GM18502 (cell line): Measurements from ENCODE around the gene WASF1.
"Not testable (repeated sequence)": the region's sequence is repeated elsewhere in the genome, so short reads cannot be mapped to it uniquely, and the experiment has no call there.

ENCODE experiments used
- ATAC-seq: cut with Tn5 transposase; IDR thresholded peaks from one replicate; pipeline ENCODE4 v1.9.1; 2021; ENCODE audit warnings: mild to moderate bottlenecking; ENCODE audit not compliant: unreplicated experiment, poor library complexity

Gene WASF1

GRCh38 chr6:110178626-110179405, 654 bp downstream of the WASF1 start:
- ATAC-seq: peak; percentile 21

DNA sequence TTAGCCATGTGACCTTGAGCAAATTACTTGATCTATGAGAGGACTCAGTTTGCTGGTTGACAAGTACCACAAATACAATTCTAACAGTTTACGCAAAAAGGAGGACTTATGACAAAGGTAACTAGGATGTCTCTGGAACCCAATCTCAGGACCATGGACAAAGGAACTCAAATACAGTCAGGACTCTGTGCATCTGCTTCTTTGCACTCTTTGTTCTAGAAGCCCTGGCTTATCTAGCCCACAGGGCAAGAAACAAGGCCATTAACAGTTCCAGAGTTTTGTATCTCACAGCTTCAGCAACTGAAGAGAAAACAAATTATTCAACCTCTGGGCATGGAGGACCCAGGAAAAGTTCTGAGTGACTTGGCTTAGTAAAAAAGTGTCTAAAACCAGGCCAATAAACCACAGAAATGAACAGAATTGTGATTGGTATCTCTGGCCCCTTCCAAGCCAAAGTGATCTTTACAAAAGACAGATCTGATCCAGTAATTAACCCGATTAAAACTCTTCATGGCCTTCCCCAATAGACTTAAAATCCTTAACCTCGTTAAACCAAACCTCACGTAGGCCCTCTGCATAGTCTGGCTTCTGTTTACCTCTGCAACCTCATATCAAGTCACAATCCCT, 5.9 kb downstream of the WASF1 start:
- ATAC-seq: no peak

GRCh38 chr6:110170081-110170480, 9.4 kb downstream of the WASF1 start:
- no peak for ATAC-seq

- ATAC-seq: no peak
Observed at GRCh38 chr6:110158479-110158878, 21.0 kb downstream of the WASF1 start.

GRCh38 chr6:110147870-110148269, 31.6 kb downstream of the WASF1 start:
- ATAC-seq: no peak

DNA sequence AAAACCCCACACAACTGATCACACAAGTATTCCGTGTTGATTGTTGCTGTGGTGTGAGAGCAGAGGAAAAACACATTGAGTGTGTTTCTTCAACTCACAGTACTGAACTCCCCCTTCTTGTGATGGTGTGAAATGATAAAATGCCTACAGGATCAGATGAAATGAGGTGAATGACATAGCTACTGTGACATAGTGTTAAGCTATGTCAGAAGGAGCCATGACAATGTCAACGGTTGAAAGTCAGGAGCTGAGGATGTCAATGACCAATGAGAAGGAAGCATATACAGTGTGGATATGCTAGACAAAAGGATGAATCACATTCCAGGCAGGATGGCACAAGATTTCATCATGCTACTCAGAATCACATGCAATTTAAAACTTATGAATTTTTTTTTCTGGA, 38.8 kb downstream of the WASF1 start:
- ATAC-seq: no peak

GRCh38 chr6:110139052-110139451, 40.4 kb downstream of the WASF1 start:
- no peak for ATAC-seq

DNA sequence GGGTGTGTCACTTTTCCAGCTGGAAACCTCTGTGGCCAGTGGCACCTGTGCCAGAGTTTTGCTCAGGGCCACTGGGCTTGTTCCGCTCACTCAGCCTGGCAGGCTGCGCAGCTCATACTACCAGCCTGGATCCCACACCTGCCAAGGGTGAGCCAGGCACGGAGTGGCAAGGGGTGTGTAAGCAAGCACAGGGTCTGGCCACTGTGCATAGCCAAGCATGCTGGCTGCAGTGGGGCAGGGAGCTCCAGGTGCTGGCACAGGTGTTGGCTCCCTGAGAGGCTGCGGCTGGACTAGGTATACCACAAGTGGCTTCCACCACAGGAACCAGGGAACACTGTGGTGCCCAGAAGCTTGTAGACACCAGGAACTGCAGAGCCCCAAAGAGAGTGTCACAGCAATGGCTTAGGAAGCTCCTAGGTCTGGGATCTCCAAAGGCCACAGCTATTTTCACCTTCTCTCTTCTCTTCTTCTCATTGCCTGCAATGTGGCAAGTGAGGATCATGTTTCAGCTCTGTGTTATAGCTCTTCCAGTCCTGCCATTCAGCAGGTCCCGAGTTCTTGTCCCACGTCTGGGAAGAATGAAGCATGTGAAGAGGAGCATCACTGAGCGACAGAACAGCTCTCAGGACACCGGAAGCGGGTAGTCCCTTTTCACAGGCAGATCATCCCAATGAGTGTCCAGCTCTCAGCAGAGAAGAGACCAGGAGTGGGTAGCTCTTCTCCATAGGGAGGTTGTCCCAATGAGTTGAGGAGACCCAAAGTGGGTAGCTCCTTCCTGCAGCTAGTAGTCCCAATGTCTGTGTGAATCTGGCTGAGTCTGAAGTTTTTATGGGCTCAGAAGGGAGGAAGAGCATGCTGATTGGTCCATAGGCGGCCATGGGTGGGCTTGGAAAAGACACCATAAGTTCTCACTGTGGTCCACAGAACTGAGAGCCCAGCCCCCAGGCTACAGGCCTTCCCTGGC, 41.3 kb downstream of the WASF1 start:
- ATAC-seq: no peak

DNA sequence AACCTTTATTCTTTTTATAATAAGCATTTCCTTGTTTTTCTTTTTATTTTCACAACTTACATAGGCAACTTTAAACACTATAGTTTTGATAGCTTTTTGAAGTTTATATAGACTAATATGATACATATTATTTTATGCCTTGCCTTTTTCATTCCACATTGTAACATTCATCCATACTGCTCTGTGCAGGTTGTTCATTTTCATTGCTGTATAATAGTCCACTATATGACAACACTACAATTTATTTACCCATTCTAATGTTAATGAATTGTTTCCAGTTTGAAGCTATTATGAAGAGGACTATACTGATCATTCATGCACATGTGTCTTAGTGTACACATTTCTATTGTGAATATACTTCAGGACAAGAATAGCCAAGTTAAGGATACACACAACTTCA, 49.1 kb downstream of the WASF1 start:
- ATAC-seq: no peak

GRCh38 chr6:110128418-110128817, 51.1 kb downstream of the WASF1 start:
- no peak for ATAC-seq

GRCh38 chr6:110125361-110125760, 54.1 kb downstream of the WASF1 start:
- no peak for ATAC-seq

GRCh38 chr6:110121655-110122054, 57.8 kb downstream of the WASF1 start:
- not testable (repeated sequence) for ATAC-seq

- no peak for ATAC-seq
Observed at GRCh38 chr6:110116258-110116657, 63.2 kb downstream of the WASF1 start.

GRCh38 chr6:110114004-110114403, 65.5 kb downstream of the WASF1 start:
- no peak for ATAC-seq

GRCh38 chr6:110105296-110105695, 74.2 kb downstream of the WASF1 start:
- ATAC-seq: no peak

- ATAC-seq: no peak
Observed at GRCh38 chr6:110103260-110103659, 76.2 kb downstream of the WASF1 start.

GRCh38 chr6:110102411-110102810, 77.1 kb downstream of the WASF1 start:
- no peak for ATAC-seq

DNA sequence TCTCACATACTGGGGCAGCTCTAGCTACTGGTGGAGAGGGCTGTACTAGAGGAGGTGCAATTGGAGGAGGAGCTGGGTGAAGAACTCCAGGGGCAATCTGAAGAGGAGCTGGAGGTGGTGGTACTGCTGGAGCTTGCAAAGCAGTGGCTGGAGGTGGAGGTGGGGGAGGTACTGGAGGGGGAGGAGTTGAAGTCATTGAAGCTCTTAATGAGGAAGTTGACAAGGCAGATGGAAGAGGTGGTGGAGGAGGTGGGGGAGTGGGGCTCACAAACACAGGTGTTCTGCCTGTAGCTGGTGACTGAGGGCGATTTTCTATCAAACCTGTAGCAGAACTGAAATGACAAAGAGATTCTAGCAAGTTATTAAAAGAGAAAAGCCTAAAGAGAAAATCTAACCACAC, 77.6 kb downstream of the WASF1 start:
- ATAC-seq: peak; percentile 67

DNA sequence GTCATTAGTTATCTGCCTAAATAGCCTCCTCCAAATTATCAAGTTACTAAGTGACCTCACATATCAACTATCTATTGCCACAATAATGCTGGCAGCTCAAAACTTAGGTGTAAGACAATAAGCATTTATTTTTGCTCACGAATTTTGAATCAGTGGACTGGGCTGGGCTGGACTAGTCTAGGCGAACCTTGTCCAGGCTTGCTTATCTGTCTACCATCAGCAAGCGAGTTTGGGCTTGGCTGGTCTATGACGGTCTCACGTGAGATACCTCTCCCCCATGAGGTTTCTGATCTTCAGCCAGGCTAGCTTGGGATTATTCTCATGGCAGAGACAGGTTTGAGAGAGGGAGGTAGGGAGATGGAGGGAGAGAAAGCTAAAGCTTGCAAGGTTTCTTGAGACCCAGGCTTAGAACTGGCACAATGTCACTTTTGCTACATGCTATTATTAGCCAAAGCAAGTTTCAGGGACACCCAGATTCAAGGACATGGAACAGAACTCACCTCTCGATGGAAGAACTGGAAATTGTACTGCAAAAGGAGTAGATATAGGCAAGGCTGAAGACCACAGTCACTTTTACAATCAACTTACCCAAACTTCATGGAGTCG, 80.9 kb downstream of the WASF1 start:
- no peak for ATAC-seq

GRCh38 chr6:110097443-110097842, 82.0 kb downstream of the WASF1 start:
- no peak for ATAC-seq
